Smooth muscle cell of the pulmonary artery (primary cell): ENCODE data around the gene SERPING1. TPM values are rescaled to one million over a fixed set of nuclear protein-coding genes. Genes with fewer than 3 reads are reported as not detected.

ENCODE experiments used
- total RNA-seq: library from RNA; depleted of rRNA; stranded (reverse); fragments of >200 nt; gene quantifications from 2 replicates; pipeline ENCODE4 v1.2.3, GENCODE V29; 2014

Gene SERPING1
- 11.6 and 43.9 TPM in 2 replicates for total RNA-seq

GRCh38 chr11:57597461-57597915 lies at the start of gene SERPING1:
Gene SERPING1, plus strand, starts transcription at chr11:57597685. Its CDS starts 586 bp downstream, at chr11:57598271.

GRCh38 chr11:57567515-57568329 lies 29.8 kb upstream of the SERPING1 start, which contains the start of gene UBE2L6:
Gene UBE2L6, minus strand, starts transcription at chr11:57567672. Its CDS starts 61 bp downstream, at chr11:57567611.

GRCh38 chr11:57649826-57650738 lies 52.6 kb downstream of the SERPING1 start, which contains the start of gene YPEL4:
Gene YPEL4, minus strand, starts transcription at chr11:57649912. Its CDS starts 2,805 bp downstream, at chr11:57647107.

GRCh38 chr11:57657194-57658022 lies 59.9 kb downstream of the SERPING1 start, which contains the start of gene CLP1:
Gene CLP1, plus strand, starts transcription at chr11:57657762. Its CDS starts 1,715 bp downstream, at chr11:57659477.

Other genes with a start within 250 kb of the SERPING1 start
- gene PRG3, start 216.5 kb upstream of the SERPING1 start, total RNA-seq = not detected in 2 replicates
- gene PRG2, start 207.0 kb upstream of the SERPING1 start, total RNA-seq = 0.26 and 0.73 TPM in 2 replicates
- 18.2 and 21.3 TPM in 2 replicates for gene SLC43A3, start 170.6 kb upstream of the SERPING1 start, total RNA-seq
- 0.13 TPM in 1 of 2 replicates, not detected in the other for gene RTN4RL2, start 137.2 kb upstream of the SERPING1 start, total RNA-seq
- gene SLC43A1, start 82.0 kb upstream of the SERPING1 start, total RNA-seq = 6.3 and 12.7 TPM in 2 replicates
- gene TIMM10, start 66.9 kb upstream of the SERPING1 start, total RNA-seq = 18.6 and 24.2 TPM in 2 replicates
- not detected in 2 replicates for gene SMTNL1, start 60.1 kb upstream of the SERPING1 start, total RNA-seq
- gene UBE2L6, start 30.0 kb upstream of the SERPING1 start, total RNA-seq = 46.3 and 60.1 TPM in 2 replicates
- gene YPEL4, start 52.2 kb downstream of the SERPING1 start, total RNA-seq = 1.2 and 1.8 TPM in 2 replicates
- gene CLP1, start 60.1 kb downstream of the SERPING1 start, total RNA-seq = 11.0 and 13.5 TPM in 2 replicates
- gene ZDHHC5, start 70.4 kb downstream of the SERPING1 start, total RNA-seq = 47.3 and 57.9 TPM in 2 replicates
- gene MED19, start 114.5 kb downstream of the SERPING1 start, total RNA-seq = 7.9 and 10.4 TPM in 2 replicates
- gene TMX2, start 114.9 kb downstream of the SERPING1 start, total RNA-seq = 79.5 and 81.0 TPM in 2 replicates
- gene SELENOH, start 143.8 kb downstream of the SERPING1 start, total RNA-seq = 49.5 and 83.5 TPM in 2 replicates
- gene BTBD18, start 154.1 kb downstream of the SERPING1 start, total RNA-seq = not detected in 2 replicates
- 141 and 145 TPM in 2 replicates for gene CTNND1, start 164.1 kb downstream of the SERPING1 start, total RNA-seq